Measurements from ENCODE around the gene MCM10. TPM values are rescaled to one million over a fixed set of nuclear protein-coding genes. Genes with fewer than 3 reads are reported as not detected.

Gene MCM10
- total and polyA plus RNA-seq, 2 of the 4 experiments (the other 2 are of a cell fraction): 5.4 to 11.8 TPM

- in situ Hi-C loops (cut with MboI; ENCODE audit: low sequenced_read_pairs) (no loop called here), dilution Hi-C loops (cut with HindIII; ENCODE audit: low sequenced_read_pairs, unreplicated experiment) (no loop called here), intact Hi-C loops (cut with micrococcal nuclease) (no loop called here)
- Histone ChIP-seq H3K23ac (ENCODE audit: low read depth, low read length) (no peak overlapping the region), H3K18ac (ENCODE audit: low read depth, low read length) (no peak overlapping the region), H3K56ac (ENCODE audit: extremely low read depth, insufficient read depth, low read length) (no peak overlapping the region), H3K9me1 (ENCODE audit: insufficient read depth, low read length) (no peaks in the 10 kb centered on the region), H3K27me3 (ENCODE audit: control insufficient read depth, insufficient read depth, low read length) (no peaks in the 10 kb centered on the region), H3K4ac (ENCODE audit: low read depth, low read length) (no peak overlapping the region), H2BK120ac (ENCODE audit: low read depth, low read length) (no peak overlapping the region), H3K36me3 (ENCODE audit: control insufficient read depth, insufficient read depth, low read length) (peaks cover 1% of the 10 kb centered on the region; the same call in 1 of the 2 replicates), H2AFZ (replicated peaks; ENCODE audit: low read length, poor library complexity) (no peak overlapping the region), H3K9ac (ENCODE audit: low read depth, low read length) (no peak overlapping the region), H3K14ac (replicated peaks; ENCODE audit: low read depth, low read length) (no peak overlapping the region), H3K79me1 (ENCODE audit: low read depth in 1 of 2, low read length in 2 of 2) (no peaks in the 10 kb centered on the region), H3K9me3 (ENCODE audit: control insufficient read depth, insufficient read depth, low read length) (no peaks in the 10 kb centered on the region), H4K91ac (ENCODE audit: insufficient read depth, low read depth, low read length) (no peak overlapping the region), H3K4me3 (ENCODE audit: insufficient read depth, low read depth, low read length) (no peak overlapping the region), H4K8ac (ENCODE audit: low read depth in 2 of 2, low read length in 2 of 2) (no peak overlapping the region), H4K20me1 (ENCODE audit: insufficient read depth, low read length) (no peaks in the 10 kb centered on the region), H2AK5ac (ENCODE audit: low read depth, low read length) (no peak overlapping the region), H4K5ac (ENCODE audit: low read depth, low read length) (no peak overlapping the region), H3K27ac (ENCODE audit: insufficient read depth, low read length) (no peak overlapping the region), H2AK9ac (replicated peaks; ENCODE audit: low read depth, low read length, poor library complexity) (no peak overlapping the region), H2BK15ac (ENCODE audit: low read depth, low read length) (no peak overlapping the region), H3K4me2 (ENCODE audit: low read depth, low read length) (no peak overlapping the region), H2BK5ac (ENCODE audit: low read depth, low read length, poor library complexity, severe bottlenecking) (no peak overlapping the region), H2BK20ac (ENCODE audit: low read depth, low read length) (no peak overlapping the region), H3K4me1 (ENCODE audit: control insufficient read depth, insufficient read depth, low read length) (no peaks in the 10 kb centered on the region)
- DNase-seq (peak; percentile 2), ATAC-seq (ENCODE audit: low read depth) (no peak)
- BruUV-seq (replicated peaks): no TSS peak
- POLR2A ChIA-PET (ENCODE audit: unreplicated experiment): no interaction called here
- CTCF ChIA-PET: interaction anchor here (0.6 to 1.6 kb wide), 2 partner anchors 10 to 107 kb away, joined by 3 read pairs; no protein-coding TSS in a partner anchor
- TF ChIP-seq FOS (IDR thresholded peaks at IDR 0.05; ENCODE audit: low read depth, low read length): peak; percentile 11; the same call in 1 of the 2 replicates
- TF ChIP-seq ELK1 (IDR thresholded peaks at IDR 0.05; ENCODE audit: borderline replicate concordance, low read depth, low read length): no peak
- WGBS, 2 experiments (ENCODE audit: extremely low coverage in 2 of 2, insufficient read length in 1 of 2): no CpG with 5 or more reads among the region's 6 CpGs
Observed at GRCh38 chr10:13195016-13195415, 33.7 kb downstream of the MCM10 start.

Measured in IMR-90 (cell line).